ENCODE data around the gene PORCN. TPM values are rescaled to one million over a fixed set of nuclear protein-coding genes. Genes with fewer than 3 reads are reported as not detected.

The PORCN gene
- total RNA-seq, 2 donors from 2014 or later: 3.6 to 5.3 TPM

DNA sequence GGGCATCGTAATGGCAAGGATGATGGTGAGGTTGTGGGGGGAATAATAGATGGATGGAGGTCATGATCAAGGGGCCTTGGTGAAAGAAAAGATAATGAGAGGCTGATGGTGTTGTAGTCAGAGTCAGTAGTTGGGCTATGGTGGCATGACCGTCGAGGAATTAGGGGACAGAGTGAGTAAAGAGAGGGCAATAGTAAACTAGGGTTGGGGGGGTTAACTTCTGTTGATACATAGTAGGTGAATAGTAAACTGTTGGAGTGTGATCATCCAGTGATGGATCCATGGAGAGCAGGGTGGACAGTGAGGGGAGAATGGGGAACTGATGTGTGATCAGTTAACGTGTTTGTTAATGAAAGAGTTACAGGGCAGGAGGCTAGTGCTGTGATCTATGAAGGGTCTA, 31.9 kb upstream of the PORCN start:
- Histone ChIP-seq H3K4me3 (peak overlapping the region; percentile 69), H3K27me3 (no peaks in the 10 kb centered on the region), H3K9me3 (no peaks in the 10 kb centered on the region), H3K27ac (no peak overlapping the region), H3K9ac (ENCODE audit: low read depth in 2 of 2, low read length in 2 of 2) (peak overlapping the region; percentile 43 to 76), H3K4me1 (no peaks in the 10 kb centered on the region), H3K36me3 (no peaks in the 10 kb centered on the region)
- TF ChIP-seq, protein P1, sequence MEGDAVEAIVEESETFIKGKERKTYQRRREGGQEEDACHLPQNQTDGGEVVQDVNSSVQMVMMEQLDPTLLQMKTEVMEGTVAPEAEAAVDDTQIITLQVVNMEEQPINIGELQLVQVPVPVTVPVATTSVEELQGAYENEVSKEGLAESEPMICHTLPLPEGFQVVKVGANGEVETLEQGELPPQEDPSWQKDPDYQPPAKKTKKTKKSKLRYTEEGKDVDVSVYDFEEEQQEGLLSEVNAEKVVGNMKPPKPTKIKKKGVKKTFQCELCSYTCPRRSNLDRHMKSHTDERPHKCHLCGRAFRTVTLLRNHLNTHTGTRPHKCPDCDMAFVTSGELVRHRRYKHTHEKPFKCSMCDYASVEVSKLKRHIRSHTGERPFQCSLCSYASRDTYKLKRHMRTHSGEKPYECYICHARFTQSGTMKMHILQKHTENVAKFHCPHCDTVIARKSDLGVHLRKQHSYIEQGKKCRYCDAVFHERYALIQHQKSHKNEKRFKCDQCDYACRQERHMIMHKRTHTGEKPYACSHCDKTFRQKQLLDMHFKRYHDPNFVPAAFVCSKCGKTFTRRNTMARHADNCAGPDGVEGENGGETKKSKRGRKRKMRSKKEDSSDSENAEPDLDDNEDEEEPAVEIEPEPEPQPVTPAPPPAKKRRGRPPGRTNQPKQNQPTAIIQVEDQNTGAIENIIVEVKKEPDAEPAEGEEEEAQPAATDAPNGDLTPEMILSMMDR (IDR thresholded peaks at IDR 0.05): no peak
- no peak for DNase-seq
- intact Hi-C loops (cut with DNase I): no loop called here

DNA sequence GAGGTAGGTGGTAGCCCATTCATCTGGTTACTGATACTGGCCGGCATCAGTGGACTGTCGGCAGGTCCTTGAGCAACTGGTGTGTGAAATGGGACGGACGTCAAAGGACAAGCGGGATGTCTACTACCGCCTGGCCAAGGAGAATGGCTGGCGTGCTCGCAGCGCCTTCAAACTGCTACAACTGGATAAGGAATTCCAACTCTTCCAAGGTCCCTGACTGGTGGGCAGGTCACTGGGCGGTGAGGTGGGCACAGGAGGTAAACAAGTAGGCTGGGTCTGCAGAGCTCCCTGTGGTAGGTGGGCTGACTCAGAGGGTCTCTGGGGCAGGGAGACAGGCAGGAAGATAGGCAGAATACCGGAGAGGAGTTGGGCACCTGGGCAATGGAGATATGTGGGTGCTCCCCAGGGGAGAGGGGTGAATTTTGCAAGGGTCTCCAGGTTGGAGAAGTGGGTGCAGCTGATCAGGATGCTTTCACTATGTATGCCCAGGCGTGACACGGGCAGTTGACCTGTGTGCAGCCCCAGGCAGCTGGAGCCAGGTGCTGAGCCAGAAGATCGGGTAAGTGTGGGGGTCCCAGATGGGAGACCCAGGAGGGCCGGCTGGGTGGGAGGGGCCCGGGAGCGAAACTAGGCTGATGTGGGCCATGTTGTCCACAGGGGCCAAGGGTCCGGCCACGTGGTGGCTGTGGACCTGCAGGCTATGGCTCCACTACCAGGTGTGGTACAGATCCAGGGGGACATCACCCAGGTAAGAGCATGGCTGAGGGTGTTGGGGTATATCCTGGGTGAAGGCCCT, 30.6 kb upstream of the PORCN start:
- H3K9me3 ChIP-seq: no peaks in the 10 kb centered on the region
- DNase-seq: no peak

GRCh38 chrX:48478806-48479205, 30.0 kb upstream of the PORCN start:
- intact Hi-C loops (cut with DNase I): no loop called here
- H3K27me3 ChIP-seq: no peaks in the 10 kb centered on the region
- DNase-seq: no peak
- TF ChIP-seq, protein P1 (IDR thresholded peaks at IDR 0.05): no peak
- no peak overlapping the region for H3K4me3 ChIP-seq
- no peaks in the 10 kb centered on the region for H3K4me1 ChIP-seq
- H3K27ac ChIP-seq: no peak overlapping the region
- no peaks in the 10 kb centered on the region for H3K36me3 ChIP-seq
- no peaks in the 10 kb centered on the region for H3K9me3 ChIP-seq
- no peak overlapping the region for H3K9ac ChIP-seq (ENCODE audit: low read depth in 2 of 2, low read length in 2 of 2)

More for the DNA sequence above, 30.6 kb upstream of the PORCN start:
- Histone ChIP-seq H3K4me3 (no peak overlapping the region), H3K27ac (no peak overlapping the region), H3K27me3 (no peaks in the 10 kb centered on the region), H3K9ac (ENCODE audit: low read depth in 2 of 2, low read length in 2 of 2) (no peak overlapping the region), H3K4me1 (no peaks in the 10 kb centered on the region), H3K36me3 (no peaks in the 10 kb centered on the region)
- TF ChIP-seq, protein P1 (IDR thresholded peaks at IDR 0.05): no peak
- intact Hi-C loops (cut with DNase I): no loop called here

- TF ChIP-seq, protein P1 (IDR thresholded peaks at IDR 0.05): no peak
- H3K4me1 ChIP-seq: no peaks in the 10 kb centered on the region
- H3K27me3 ChIP-seq: no peaks in the 10 kb centered on the region
- H3K9ac ChIP-seq (ENCODE audit: low read depth in 2 of 2, low read length in 2 of 2): no peak overlapping the region
- H3K36me3 ChIP-seq: no peaks in the 10 kb centered on the region
- no peak overlapping the region for H3K4me3 ChIP-seq
- no peaks in the 10 kb centered on the region for H3K9me3 ChIP-seq
- H3K27ac ChIP-seq: no peak overlapping the region
- intact Hi-C loops (cut with DNase I): no loop called here
- DNase-seq: no peak
Measured at GRCh38 chrX:48480142-48480541, 28.6 kb upstream of the PORCN start.

- intact Hi-C loops (cut with DNase I): no loop called here
- TF ChIP-seq, protein P1 (IDR thresholded peaks at IDR 0.05): no peak
- H3K4me3 ChIP-seq: no peak overlapping the region
- H3K27me3 ChIP-seq: no peaks in the 10 kb centered on the region
- no peaks in the 10 kb centered on the region for H3K4me1 ChIP-seq
- H3K9ac ChIP-seq (ENCODE audit: low read depth in 2 of 2, low read length in 2 of 2): no peak overlapping the region
- DNase-seq: no peak
- no peaks in the 10 kb centered on the region for H3K36me3 ChIP-seq
- H3K27ac ChIP-seq: no peak overlapping the region
- no peaks in the 10 kb centered on the region for H3K9me3 ChIP-seq
Measured at GRCh38 chrX:48480583-48480982, 28.2 kb upstream of the PORCN start.
